HUES64 (cell line): ENCODE data around the gene CLPTM1.
"Not testable (repeated sequence)": the region's sequence is repeated elsewhere in the genome, so short reads cannot be mapped to it uniquely, and the experiment has no call there.

ENCODE experiments used
- H3K27ac ChIP-seq: 2 replicates; pipeline ENCODE4 v1.7.0; 2013; ENCODE audit warnings: low read depth, low read length, inconsistent platforms
- H3K27me3 ChIP-seq: 2 replicates; pipeline ENCODE4 v1.6.1; 2013; ENCODE audit warnings: mild to moderate bottlenecking, low read length; ENCODE audit not compliant: insufficient read depth
- H3K36me3 ChIP-seq: 2 replicates; pipeline ENCODE4 v1.6.1; 2013; ENCODE audit warnings: mild to moderate bottlenecking, low read length; ENCODE audit not compliant: insufficient read depth
- H3K4me1 ChIP-seq: 2 replicates; pipeline ENCODE4 v1.6.1; 2013; ENCODE audit warnings: mild to moderate bottlenecking, low read length, moderate library complexity; ENCODE audit not compliant: insufficient read depth
- H3K4me3 ChIP-seq: 2 replicates; pipeline ENCODE4 v1.5.1; 2013; ENCODE audit warnings: mild to moderate bottlenecking, low read length, moderate library complexity
- H3K9ac ChIP-seq: 2 replicates; pipeline ENCODE4 v1.6.1; 2013; ENCODE audit warnings: mild to moderate bottlenecking, low read depth, low read length
- H3K9me3 ChIP-seq: 2 replicates; pipeline ENCODE4 v1.6.1; 2013; ENCODE audit warnings: low read depth, low read length; ENCODE audit not compliant: insufficient read depth
- WGBS: fragments of 150-250, 120-280 bp; methylation state at CpG from one replicate; pipeline ENCODE4 v1.1.7; 2013; ENCODE audit warnings: missing lambda C conversion rate; 5-methylcytosine and 5-hydroxymethylcytosine counted together

Gene CLPTM1

GRCh38 chr19:44999131-44999925 is 44.1 kb downstream of the CLPTM1 start:
- not testable (repeated sequence) for H3K9me3 ChIP-seq, H3K27me3 ChIP-seq, H3K4me3 ChIP-seq, H3K36me3 ChIP-seq, H3K9ac ChIP-seq, H3K4me1 ChIP-seq, H3K27ac ChIP-seq
- 85% methylated on average over 11 of the region's 12 CpGs for WGBS

GRCh38 chr19:45000665-45001064 is 45.5 kb downstream of the CLPTM1 start:
- Histone ChIP-seq H3K9ac (0 out of 2 replicates have a peak overlapping the region, but pooled peaks have one; percentile 31), H3K4me3 (peak overlapping the region; percentile 50)
- H3K27ac ChIP-seq, result not testable (repeated sequence)

GRCh38 chr19:45001087-45001739 is 46.0 kb downstream of the CLPTM1 start, which contains the start of gene RELB:
Gene RELB, plus strand, starts transcription at chr19:45001464. Its CDS starts 116 bp downstream, at chr19:45001580.
- Histone ChIP-seq H3K27me3 (no peaks in the 10 kb centered on the region), H3K27ac (peak within 1 kb of the TSS; percentile 96), H3K9ac (peak within 1 kb of the TSS; percentile 90), H3K4me1 (no peaks in the 10 kb centered on the region), H3K36me3 (no peaks in the 10 kb centered on the region; the same call in 1 of the 2 replicates), H3K9me3 (no peaks in the 10 kb centered on the region), H3K4me3 (peak within 1 kb of the TSS; percentile 81)
- 3% methylated on average over 78 of the region's 79 CpGs for WGBS

More at GRCh38 chr19:45000665-45001064, 45.5 kb downstream of the CLPTM1 start:
- H3K27me3 ChIP-seq, H3K4me1 ChIP-seq, H3K9me3 ChIP-seq, H3K36me3 ChIP-seq: not testable (repeated sequence)
- WGBS, result 85% methylated on average over 19 of the region's 19 CpGs

DNA sequence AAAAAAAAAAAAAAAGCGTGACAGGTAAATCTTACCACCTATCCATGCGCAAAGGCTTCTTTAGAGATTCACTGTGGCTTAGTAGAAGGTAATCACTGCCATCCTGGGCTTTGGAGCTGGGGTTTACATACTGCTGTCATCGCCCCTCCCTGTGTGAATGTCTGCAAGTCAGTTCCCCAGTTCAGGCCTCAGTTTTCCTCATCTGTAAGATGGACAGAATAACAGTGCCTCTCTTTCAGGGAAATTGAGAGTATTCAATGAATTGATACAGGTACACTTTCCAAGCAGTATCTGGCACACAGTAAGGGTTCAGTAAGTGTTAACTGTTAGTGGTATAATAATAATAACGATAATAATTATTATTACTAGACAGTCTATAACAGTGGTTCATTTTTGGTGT is 48.3 kb downstream of the CLPTM1 start:
- no peaks in the 10 kb centered on the region for H3K9me3 ChIP-seq
- peaks cover 4% of the 10 kb centered on the region; the same call in 1 of the 2 replicates for H3K36me3 ChIP-seq
- no peaks in the 10 kb centered on the region for H3K27me3 ChIP-seq
- H3K4me1 ChIP-seq, result no peaks in the 10 kb centered on the region
- H3K9ac ChIP-seq, result no peak overlapping the region
- H3K4me3 ChIP-seq, result no peak overlapping the region
- H3K27ac ChIP-seq, result no peak overlapping the region
- 98% methylated on average over 2 of the region's 4 CpGs for WGBS

DNA sequence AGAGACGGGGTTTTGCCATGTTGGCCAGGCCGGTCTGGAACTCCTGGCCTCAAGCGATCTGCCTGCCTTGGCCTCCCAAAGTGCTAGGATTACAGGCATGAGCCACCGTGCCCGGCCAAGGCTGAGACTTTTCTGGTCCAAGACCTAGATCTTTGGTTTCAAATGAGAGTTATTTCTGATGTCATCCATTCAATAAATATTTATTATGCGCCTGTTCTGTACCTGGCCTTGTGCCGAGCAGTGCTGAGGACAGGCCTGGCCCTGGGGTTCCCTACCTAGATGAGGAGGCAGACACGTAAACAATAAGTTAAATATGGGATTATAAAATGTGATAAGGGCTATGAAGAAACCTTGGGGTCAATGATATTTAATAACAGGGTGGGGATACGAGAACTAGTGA is 50.6 kb downstream of the CLPTM1 start:
- WGBS, result 94% methylated on average over 9 of the region's 9 CpGs
- peaks cover 4% of the 10 kb centered on the region; the same call in 1 of the 2 replicates for H3K36me3 ChIP-seq

DNA sequence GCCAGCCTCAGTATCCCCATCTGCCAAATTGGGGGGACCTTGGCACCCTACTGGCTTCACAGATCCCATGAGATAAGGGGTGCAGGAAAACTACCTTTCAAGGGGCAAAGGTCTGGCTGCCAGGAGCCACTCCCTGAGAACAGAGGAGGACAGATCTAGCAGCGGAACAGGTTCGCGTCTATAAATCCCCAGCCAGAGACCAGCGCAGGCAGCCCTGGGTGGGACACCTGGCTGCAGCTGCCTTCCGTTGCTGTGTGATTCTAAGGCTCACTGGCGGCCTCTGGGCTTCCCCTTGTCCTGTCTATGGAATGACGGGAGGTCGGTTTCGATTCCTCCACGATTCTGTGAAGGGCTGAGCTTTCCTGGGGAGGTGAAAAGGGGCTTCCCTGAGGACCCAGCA is 53.4 kb downstream of the CLPTM1 start:
- H3K27ac ChIP-seq, result no peak overlapping the region
- no peak overlapping the region for H3K4me3 ChIP-seq
- 81% methylated on average over 10 of the region's 10 CpGs for WGBS
- H3K9ac ChIP-seq, result no peak overlapping the region
- no peaks in the 10 kb centered on the region for H3K27me3 ChIP-seq
- no peaks in the 10 kb centered on the region for H3K4me1 ChIP-seq
- 0 out of 2 replicates have a peak, but pooled peaks cover 4% of the 10 kb centered on the region for H3K36me3 ChIP-seq
- H3K9me3 ChIP-seq, result no peaks in the 10 kb centered on the region

More for the DNA sequence above, 50.6 kb downstream of the CLPTM1 start:
- H3K27ac ChIP-seq, result no peak overlapping the region
- no peak overlapping the region for H3K4me3 ChIP-seq
- no peak overlapping the region for H3K9ac ChIP-seq
- H3K27me3 ChIP-seq, result no peaks in the 10 kb centered on the region
- H3K4me1 ChIP-seq, result no peaks in the 10 kb centered on the region
- no peaks in the 10 kb centered on the region for H3K9me3 ChIP-seq

DNA sequence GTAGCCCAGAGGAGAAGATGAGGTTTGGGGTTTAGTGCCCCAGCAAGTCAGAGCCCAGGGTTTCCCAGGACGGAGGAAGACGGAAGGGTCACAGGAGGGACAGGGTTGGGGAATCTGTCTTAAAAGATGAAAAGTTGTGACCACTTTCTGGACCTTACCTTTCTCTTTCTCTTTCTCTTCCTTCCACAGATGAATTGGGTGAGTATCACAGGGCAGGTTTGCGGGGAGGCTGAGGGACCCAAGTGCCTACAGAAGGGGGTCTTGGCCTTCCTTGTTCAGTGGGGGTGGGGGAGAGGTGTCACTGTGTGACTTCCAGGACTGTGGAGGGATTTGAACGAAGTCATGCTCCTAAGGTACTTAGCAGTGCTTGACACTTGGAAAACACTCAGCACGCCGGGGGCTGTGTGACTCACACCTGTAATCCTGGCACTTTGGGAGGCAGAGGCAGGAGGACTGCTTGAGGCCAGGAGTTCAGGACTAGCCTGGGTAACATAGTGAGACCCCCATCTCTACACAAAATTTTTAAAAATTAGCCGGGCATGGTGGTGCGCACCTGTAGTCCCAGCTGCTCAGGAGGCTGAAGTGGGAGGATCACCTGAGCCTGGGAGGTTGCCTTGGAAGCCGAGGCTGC is 54.6 kb downstream of the CLPTM1 start:
- WGBS, result 87% methylated on average over 9 of the region's 9 CpGs
- Histone ChIP-seq H3K9ac (no peak overlapping the region), H3K4me1 (no peaks in the 10 kb centered on the region), H3K4me3 (no peak overlapping the region), H3K27me3 (no peaks in the 10 kb centered on the region), H3K27ac (no peak overlapping the region), H3K36me3 (peaks cover 7% of the 10 kb centered on the region; the same call in 1 of the 2 replicates), H3K9me3 (no peaks in the 10 kb centered on the region)

GRCh38 chr19:45010306-45010705 is 55.1 kb downstream of the CLPTM1 start:
- 88% methylated on average over 5 of the region's 6 CpGs for WGBS
- H3K9me3 ChIP-seq, result no peaks in the 10 kb centered on the region
- H3K27ac ChIP-seq, result no peak overlapping the region
- no peaks in the 10 kb centered on the region for H3K27me3 ChIP-seq
- peaks cover 9% of the 10 kb centered on the region; the same call in 1 of the 2 replicates for H3K36me3 ChIP-seq
- no peak overlapping the region for H3K9ac ChIP-seq
- H3K4me1 ChIP-seq, result no peaks in the 10 kb centered on the region
- no peak overlapping the region for H3K4me3 ChIP-seq

DNA sequence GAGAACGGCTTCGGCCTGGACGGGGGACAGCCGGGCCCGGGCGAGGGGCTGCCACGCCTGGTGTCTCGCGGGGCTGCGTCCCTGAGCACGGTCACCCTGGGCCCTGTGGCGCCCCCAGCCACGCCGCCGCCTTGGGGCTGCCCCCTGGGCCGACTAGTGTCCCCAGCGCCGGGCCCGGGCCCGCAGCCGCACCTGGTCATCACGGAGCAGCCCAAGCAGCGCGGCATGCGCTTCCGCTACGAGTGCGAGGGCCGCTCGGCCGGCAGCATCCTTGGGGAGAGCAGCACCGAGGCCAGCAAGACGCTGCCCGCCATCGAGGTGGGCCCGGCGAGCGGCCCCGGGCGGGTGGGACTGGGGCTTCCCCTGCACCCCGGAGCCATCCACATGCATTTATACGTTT is 56.8 kb downstream of the CLPTM1 start:
- WGBS, result 96% methylated on average over 40 of the region's 42 CpGs
- Histone ChIP-seq H3K36me3 (peaks cover 9% of the 10 kb centered on the region; the same call in 1 of the 2 replicates), H3K4me3 (no peak overlapping the region), H3K9ac (no peak overlapping the region), H3K9me3 (no peaks in the 10 kb centered on the region), H3K4me1 (no peaks in the 10 kb centered on the region), H3K27me3 (no peaks in the 10 kb centered on the region), H3K27ac (no peak overlapping the region)

GRCh38 chr19:45016388-45017314 is 61.5 kb downstream of the CLPTM1 start:
- Histone ChIP-seq H3K9me3 (no peaks in the 10 kb centered on the region), H3K27ac (no peak overlapping the region), H3K27me3 (no peaks in the 10 kb centered on the region), H3K9ac (no peak overlapping the region), H3K4me3 (no peak overlapping the region), H3K4me1 (no peaks in the 10 kb centered on the region), H3K36me3 (peaks cover 5% of the 10 kb centered on the region; the same call in 1 of the 2 replicates)
- 81% methylated on average over 13 of the region's 13 CpGs for WGBS
